ENCODE data around the gene PAPOLA. TPM values are rescaled to one million over a fixed set of nuclear protein-coding genes. Genes with fewer than 3 reads are reported as not detected.

PAPOLA gene
- total RNA-seq, 1 donor from 2014 or later, result 143 TPM

- no peaks in the 10 kb centered on the region for H3K36me3 ChIP-seq
- no peak overlapping the region for H3K27ac ChIP-seq
- H3K4me1 ChIP-seq, result no peaks in the 10 kb centered on the region
- no peak overlapping the region for H3K4me3 ChIP-seq
- H3K9me3 ChIP-seq, result no peaks in the 10 kb centered on the region
- TF ChIP-seq POLR2AphosphoS5 (IDR thresholded peaks at IDR 0.05; ENCODE audit: insufficient read depth in 1 of 2, low read depth in 1 of 2), result no peak
- no peak for TF ChIP-seq CTCF (IDR thresholded peaks at IDR 0.05)
- no peak for TF ChIP-seq POLR2A (IDR thresholded peaks at IDR 0.05)
- no peak for DNase-seq (ENCODE audit: extremely low spot score in 2 of 2)
- no peaks in the 10 kb centered on the region for H3K27me3 ChIP-seq
- intact Hi-C loops (cut with DNase I), result no loop called here
These were observed 15.5 kb upstream of the PAPOLA start for GRCh38 chr14:96486705-96487104.

GRCh38 chr14:96489327-96489726 is 12.9 kb upstream of the PAPOLA start:
- Histone ChIP-seq H3K27ac (no peak overlapping the region), H3K4me1 (no peaks in the 10 kb centered on the region), H3K4me3 (no peak overlapping the region), H3K9me3 (no peaks in the 10 kb centered on the region), H3K27me3 (no peaks in the 10 kb centered on the region), H3K36me3 (no peaks in the 10 kb centered on the region)
- no peak for DNase-seq (ENCODE audit: extremely low spot score in 2 of 2)
- TF ChIP-seq CTCF (IDR thresholded peaks at IDR 0.05) (no peak), POLR2AphosphoS5 (IDR thresholded peaks at IDR 0.05; ENCODE audit: insufficient read depth in 1 of 2, low read depth in 1 of 2) (no peak), POLR2A (IDR thresholded peaks at IDR 0.05) (no peak)
- intact Hi-C loops (cut with DNase I), result no loop called here

GRCh38 chr14:96493178-96493577 is 9.0 kb upstream of the PAPOLA start:
- Histone ChIP-seq H3K27me3 (no peaks in the 10 kb centered on the region), H3K27ac (no peak overlapping the region), H3K4me3 (no peak overlapping the region), H3K4me1 (no peaks in the 10 kb centered on the region), H3K36me3 (no peaks in the 10 kb centered on the region), H3K9me3 (no peaks in the 10 kb centered on the region)
- no peak for TF ChIP-seq CTCF (IDR thresholded peaks at IDR 0.05)
- no peak for TF ChIP-seq POLR2AphosphoS5 (IDR thresholded peaks at IDR 0.05; ENCODE audit: insufficient read depth in 1 of 2, low read depth in 1 of 2)
- no peak for TF ChIP-seq POLR2A (IDR thresholded peaks at IDR 0.05)
- DNase-seq (ENCODE audit: extremely low spot score in 2 of 2), result no peak
- intact Hi-C loops (cut with DNase I), result no loop called here

GRCh38 chr14:96494331-96494730 is 7.9 kb upstream of the PAPOLA start:
- no peak overlapping the region for H3K27ac ChIP-seq
- no peak for DNase-seq (ENCODE audit: extremely low spot score in 2 of 2)
- no peak overlapping the region for H3K4me3 ChIP-seq
- H3K36me3 ChIP-seq, result no peaks in the 10 kb centered on the region
- H3K27me3 ChIP-seq, result no peaks in the 10 kb centered on the region
- no peaks in the 10 kb centered on the region for H3K4me1 ChIP-seq
- intact Hi-C loops (cut with DNase I), result no loop called here
- H3K9me3 ChIP-seq, result no peaks in the 10 kb centered on the region
- TF ChIP-seq POLR2AphosphoS5 (IDR thresholded peaks at IDR 0.05; ENCODE audit: insufficient read depth in 1 of 2, low read depth in 1 of 2), result no peak
- no peak for TF ChIP-seq CTCF (IDR thresholded peaks at IDR 0.05)
- no peak for TF ChIP-seq POLR2A (IDR thresholded peaks at IDR 0.05)

GRCh38 chr14:96497087-96497486 is 5.1 kb upstream of the PAPOLA start:
- Histone ChIP-seq H3K27ac (no peak overlapping the region), H3K9me3 (no peaks in the 10 kb centered on the region), H3K4me3 (no peak overlapping the region), H3K27me3 (no peaks in the 10 kb centered on the region), H3K4me1 (peaks cover 7% of the 10 kb centered on the region), H3K36me3 (no peaks in the 10 kb centered on the region)
- DNase-seq (ENCODE audit: extremely low spot score in 2 of 2), result no peak
- TF ChIP-seq POLR2A (IDR thresholded peaks at IDR 0.05) (no peak), CTCF (IDR thresholded peaks at IDR 0.05) (no peak), POLR2AphosphoS5 (IDR thresholded peaks at IDR 0.05; ENCODE audit: insufficient read depth in 1 of 2, low read depth in 1 of 2) (no peak)
- intact Hi-C loops (cut with DNase I), result no loop called here

All from vagina (tissue), 2 donors.